ENCODE results near the gene LIN28B. TPM values are rescaled to one million over a fixed set of nuclear protein-coding genes. Genes with fewer than 3 reads are reported as not detected.
"Not testable (repeated sequence)": the region's sequence is repeated elsewhere in the genome, so short reads cannot be mapped to it uniquely, and the experiment has no call there.

LIN28B gene
- total RNA-seq, 1 experiment from 2014 or later: not detected

DNA sequence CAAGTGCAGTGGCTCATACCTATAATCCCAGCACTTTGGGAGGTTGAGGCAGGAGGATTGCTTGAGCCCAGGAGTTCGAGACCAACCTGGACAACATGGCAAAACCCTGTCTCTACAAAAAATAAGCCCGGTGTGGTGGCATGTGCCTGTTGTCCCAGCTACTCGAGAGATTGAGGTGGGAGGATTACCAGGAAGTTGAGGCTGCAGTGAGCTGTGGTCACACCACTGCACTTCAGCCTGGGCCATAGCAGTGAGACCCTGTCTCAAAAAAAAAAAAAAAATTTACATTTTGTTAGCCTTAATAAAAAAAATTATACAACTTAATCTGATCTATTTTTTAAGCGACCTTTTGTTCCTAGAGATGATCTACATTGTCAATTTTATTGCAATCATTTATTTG lies 56.6 kb downstream of the LIN28B start:
- not testable (repeated sequence) for DNase-seq (ENCODE audit: low spot score)

DNA sequence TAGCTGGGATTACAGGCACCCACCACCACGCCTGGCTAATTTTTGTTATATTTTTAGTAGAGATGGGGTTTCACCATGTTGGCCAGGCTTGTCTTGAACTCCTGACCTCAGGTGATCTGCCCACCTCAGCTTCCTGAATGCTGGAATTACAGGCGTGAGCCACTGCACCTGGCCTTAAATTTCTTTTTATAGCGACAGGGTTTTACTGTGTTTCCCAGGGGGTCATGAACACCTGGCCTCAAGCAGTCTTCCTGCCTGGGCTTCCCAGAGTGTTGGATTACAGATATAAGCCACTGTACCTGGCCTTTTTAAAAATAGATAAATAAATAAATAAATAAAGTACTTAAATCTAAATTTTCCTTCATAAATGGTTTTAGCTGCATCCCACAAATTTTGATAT lies 57.5 kb downstream of the LIN28B start:
- DNase-seq (ENCODE audit: low spot score): no peak

DNA sequence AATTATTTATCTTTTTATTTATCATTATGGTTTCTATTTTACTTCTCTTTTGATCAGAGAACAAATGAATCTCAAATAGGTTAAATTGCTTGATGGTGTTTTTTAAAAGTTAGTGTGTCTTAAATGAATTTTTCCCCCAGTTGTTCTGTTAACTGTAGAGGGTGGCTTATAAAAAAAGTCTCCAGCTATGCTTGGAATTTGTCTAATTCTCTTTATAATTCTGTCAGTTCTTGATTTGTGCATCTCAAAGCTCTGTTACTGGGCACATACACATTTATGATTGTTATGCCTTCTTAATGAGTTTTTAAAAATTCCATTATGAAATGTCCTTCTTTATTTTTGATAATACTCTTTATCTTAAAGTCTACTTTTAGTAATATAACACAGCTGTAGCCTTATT lies 58.0 kb downstream of the LIN28B start:
- no peak for DNase-seq (ENCODE audit: low spot score)

DNA sequence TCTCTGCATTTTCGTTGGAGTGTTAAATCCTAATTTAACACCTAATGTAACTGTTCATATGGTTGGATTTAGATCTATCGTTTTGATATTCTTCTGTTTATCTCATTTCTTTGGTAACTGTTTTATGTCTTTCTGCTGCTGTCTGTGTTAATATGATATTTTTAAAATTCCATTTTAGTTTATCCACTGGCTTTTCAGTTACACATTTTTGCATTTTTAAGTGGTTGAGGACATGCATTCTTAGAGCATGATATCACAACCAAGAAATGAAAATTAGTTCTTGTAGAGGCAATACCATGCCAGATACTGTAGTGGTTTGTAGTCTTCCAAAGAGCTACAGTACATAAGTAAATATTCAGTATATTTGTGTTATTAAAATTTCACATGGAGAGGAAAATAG lies 58.6 kb downstream of the LIN28B start:
- no peak for DNase-seq (ENCODE audit: low spot score)

- DNase-seq (ENCODE audit: low spot score): no peak
Observed at GRCh38 chr6:105019285-105019684, 62.4 kb downstream of the LIN28B start.

DNA sequence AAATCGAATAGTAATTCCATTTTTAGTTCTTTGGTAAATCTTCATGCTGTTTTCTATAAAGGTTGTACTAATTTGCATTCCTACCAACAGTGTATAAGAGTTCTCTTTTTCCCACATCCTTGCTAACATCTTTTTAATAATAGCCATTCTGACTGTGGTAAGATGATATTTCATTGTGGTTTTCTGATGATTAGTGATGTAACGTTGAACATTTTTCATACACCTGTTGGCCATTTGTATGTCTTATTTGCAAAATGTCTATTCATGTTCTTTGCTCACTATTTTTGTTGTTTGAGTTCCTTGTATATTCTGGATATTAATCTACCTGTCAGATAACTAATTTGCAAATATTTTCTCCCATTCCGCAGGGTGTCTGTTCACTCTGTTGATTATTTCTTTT lies 64.5 kb downstream of the LIN28B start:
- DNase-seq (ENCODE audit: low spot score): no peak

DNA sequence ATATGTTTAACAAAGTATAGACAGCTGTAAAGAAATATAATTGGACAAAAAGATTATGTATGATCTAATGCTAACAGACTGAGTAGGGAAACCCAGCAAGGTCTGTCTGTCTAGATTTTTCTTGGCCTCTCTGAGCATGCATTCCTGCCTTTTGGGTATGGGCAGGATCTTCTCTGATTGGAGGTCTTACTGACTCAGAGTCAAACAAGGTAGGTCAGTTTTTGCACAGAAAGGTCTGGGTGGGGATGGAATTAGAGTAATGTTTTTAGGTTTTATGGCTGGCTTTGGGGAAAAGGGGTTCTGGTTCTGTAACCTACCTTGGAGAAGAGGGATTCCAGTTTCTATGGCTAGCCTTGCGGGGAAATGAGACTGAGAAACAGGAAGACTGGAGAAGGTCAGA lies 65.5 kb downstream of the LIN28B start:
- no peak for DNase-seq (ENCODE audit: low spot score)

GRCh38 chr6:105024803-105025202 lies 67.9 kb downstream of the LIN28B start:
- no peak for DNase-seq (ENCODE audit: low spot score)

- DNase-seq (ENCODE audit: low spot score): no peak
Observed at GRCh38 chr6:105028898-105029297, 72.0 kb downstream of the LIN28B start.

DNA sequence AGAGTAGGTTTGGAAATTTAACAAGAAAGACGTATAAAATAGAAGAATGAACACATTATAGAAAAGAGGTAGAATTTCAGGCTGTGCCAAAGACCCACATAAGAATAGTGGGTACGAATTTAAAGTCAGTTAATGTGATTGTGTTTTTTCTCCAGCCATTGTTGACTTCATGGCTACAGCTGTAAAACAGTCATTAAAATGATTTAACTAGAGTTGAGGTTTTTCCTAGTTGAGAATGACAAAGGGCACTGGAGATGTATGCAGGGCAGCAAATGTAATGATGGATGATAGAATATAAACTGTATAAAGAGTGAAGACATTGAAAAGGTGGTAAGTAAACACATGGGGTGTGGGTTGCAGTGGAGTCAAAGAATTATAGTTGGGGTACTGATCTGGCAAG lies 72.7 kb downstream of the LIN28B start:
- DNase-seq (ENCODE audit: low spot score): no peak

- DNase-seq (ENCODE audit: low spot score): no peak
Observed at GRCh38 chr6:105034470-105034869, 77.6 kb downstream of the LIN28B start.

DNA sequence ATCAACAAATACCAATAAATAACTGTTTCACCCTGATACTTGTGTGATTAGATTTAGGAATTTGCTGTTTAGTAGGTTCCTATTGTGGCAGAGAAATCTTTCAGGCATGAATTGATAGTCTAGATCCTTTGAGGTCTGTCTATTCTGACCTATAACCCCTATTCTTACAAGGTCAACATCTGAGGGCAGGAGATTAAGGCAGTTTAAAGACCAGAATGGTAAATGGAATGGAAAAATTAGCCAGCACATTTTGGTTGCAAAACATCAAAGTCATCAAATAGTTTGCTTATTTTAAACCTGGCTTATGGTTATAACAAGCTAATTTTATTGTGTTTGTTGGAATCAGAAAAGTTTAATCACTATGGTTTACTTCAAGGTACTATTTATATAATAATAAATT lies 78.4 kb downstream of the LIN28B start:
- no peak for DNase-seq (ENCODE audit: low spot score)

DNA sequence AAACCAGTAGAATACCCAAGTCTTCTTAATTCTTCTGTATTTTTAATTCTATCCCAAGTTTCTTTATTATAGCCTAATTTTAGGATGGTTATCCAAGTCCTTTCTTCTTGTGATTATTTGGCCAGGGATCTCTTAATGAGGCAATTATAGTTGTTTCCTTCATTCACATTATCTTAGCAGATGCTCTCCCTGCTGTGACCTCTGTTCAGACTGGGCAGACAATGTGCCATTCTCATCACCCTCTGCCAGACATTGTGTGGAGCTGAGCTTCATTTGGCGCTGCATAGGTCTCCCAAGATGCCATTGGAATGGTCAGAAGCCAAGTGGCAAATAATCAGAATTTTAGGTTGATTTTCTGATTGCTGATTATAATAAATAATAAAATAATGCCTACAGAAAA lies 79.4 kb downstream of the LIN28B start:
- no peak for DNase-seq (ENCODE audit: low spot score)

DNA sequence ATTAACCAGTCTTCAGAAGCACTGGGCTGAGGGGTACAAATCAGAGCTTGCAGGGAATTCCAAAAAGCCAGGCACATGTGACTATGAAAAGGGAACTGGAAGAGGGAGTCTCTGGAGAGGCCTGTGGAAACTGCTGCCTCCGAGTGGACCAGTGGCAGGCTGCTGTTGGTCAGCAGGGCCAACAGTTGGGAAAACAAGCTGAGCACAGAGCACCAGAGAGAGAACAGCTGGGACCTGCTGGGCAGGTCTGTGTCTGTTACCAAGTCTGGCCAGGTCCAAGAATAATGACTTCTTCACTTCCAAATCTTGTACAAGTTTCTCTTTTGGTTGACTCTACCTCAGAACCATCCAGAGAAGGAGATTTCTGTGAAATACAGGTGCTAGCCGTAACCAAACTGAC lies 81.4 kb downstream of the LIN28B start:
- no peak for DNase-seq (ENCODE audit: low spot score)

- no peak for DNase-seq (ENCODE audit: low spot score)
Observed at GRCh38 chr6:105041880-105042279, 85.0 kb downstream of the LIN28B start.

- no peak for DNase-seq (ENCODE audit: low spot score)
Observed at GRCh38 chr6:105042648-105043047, 85.7 kb downstream of the LIN28B start.

GRCh38 chr6:105043979-105044378 lies 87.1 kb downstream of the LIN28B start:
- DNase-seq (ENCODE audit: low spot score): no peak

GRCh38 chr6:105045526-105045925 lies 88.6 kb downstream of the LIN28B start:
- DNase-seq (ENCODE audit: low spot score): no peak

DNA sequence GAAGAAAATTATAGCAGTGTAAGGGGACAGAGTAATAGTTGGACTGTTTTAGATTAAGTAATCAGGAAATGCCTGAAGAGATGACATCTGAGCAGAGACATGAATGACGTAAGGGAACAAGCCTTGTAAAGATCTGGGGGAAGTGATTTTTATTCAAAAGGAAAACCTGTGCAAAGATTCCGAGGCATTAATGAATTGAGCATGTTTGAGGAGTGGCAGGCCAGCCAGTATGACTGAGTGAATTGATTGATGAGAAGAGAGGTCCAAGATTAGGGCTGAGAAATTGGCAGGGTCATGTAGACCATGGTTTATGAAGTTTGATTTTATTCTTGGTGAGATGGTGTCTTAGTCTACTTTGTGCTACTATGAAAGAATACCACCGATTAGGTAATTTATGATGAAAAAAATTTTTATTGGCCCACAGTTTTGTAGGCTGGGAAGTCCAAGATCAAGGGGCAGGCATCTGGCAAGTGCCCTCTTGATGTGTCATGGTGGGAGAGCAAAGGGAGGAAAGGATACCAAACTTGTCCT lies 95.1 kb downstream of the LIN28B start:
- DNase-seq (ENCODE audit: low spot score): no peak

- no peak for DNase-seq (ENCODE audit: low spot score)
Observed at GRCh38 chr6:105056646-105057045, 99.7 kb downstream of the LIN28B start.

- no peak for DNase-seq (ENCODE audit: low spot score)
Observed at GRCh38 chr6:105057160-105057559, 100.3 kb downstream of the LIN28B start.

DNA sequence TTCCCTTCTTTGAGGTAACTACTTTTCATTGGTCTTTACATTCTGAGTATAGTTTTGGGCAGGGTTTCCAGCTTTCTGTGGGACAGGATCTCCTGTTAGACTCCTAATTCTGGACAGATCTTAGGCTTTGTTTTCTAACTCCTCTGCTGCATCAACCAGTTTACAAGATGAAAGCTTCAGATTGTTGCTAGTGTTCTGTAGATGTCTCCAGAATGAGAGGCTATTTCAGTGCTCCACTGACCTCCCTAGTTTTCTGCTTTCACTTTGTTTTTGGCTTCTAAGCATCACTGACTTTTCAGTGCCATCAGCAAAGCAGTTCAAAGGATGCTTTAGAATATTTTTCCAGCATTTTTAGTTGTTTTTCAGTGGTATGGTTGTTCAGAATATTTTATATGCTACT lies 101.4 kb downstream of the LIN28B start:
- DNase-seq (ENCODE audit: low spot score): no peak

- DNase-seq (ENCODE audit: low spot score): no peak
Observed at GRCh38 chr6:105058846-105059245, 101.9 kb downstream of the LIN28B start.

DNA sequence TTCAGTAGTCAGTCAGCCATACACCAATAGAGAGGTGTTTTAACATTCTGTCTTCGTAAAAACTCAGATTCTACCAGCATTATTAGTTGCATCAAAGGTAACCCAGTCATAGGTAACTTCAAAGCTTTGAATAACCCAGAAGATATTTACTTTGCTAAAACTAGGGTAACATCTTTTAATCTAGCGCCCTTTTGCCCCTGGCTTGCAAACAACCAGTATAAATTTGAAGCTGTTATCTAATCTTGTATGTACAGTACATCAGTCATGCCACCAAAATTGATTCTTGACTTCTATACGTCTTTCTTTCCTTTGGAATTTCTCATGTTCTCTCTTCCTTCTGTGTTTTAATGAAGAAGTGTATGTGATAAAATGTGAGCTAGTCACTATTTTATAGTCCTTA lies 109.3 kb downstream of the LIN28B start:
- DNase-seq (ENCODE audit: low spot score): no peak

DNA sequence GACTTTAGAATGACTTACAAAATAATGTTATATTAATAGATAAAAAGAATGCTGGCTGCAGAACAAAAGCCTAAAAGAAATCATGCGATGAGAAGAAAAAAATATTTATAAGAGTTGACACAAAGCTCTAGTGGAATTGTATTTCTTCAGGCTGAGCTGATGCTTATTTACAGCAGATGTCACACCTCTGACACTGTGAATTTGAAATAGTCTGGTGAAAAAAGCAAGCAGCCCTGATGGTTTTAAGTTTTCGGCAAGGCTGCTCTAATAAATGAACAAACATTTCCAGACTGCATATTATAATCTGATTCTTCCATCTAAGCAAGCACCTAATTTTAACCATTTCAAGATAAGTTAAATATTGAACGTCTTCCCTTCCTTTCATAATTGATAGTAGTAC lies 109.9 kb downstream of the LIN28B start:
- no peak for DNase-seq (ENCODE audit: low spot score)

All from H4 (cell line).